H9 (cell line): ENCODE measurements around the gene KLHL34. TPM values are rescaled to one million over a fixed set of nuclear protein-coding genes. Genes with fewer than 3 reads are reported as not detected.

ENCODE experiments used
- DNase-seq: peaks from one replicate; pipeline ENCODE4 v3.0.0-alpha.2; 2017
- H2AFZ ChIP-seq: one replicate; pipeline ENCODE4 v1.6.1; 2013; ENCODE audit warnings: mild to moderate bottlenecking, low read length, control low read depth, moderate library complexity
- H2AK5ac ChIP-seq: 2 replicates; pipeline ENCODE4 v1.6.1; 2013; ENCODE audit warnings: low read length, control low read depth, mixed read lengths; ENCODE audit not compliant: insufficient read length
- H2BK120ac ChIP-seq: one replicate; pipeline ENCODE4 v1.6.1; 2013; ENCODE audit warnings: low read depth, mild to moderate bottlenecking, low read length, control low read depth, inconsistent platforms; ENCODE audit not compliant: poor library complexity, severe bottlenecking
- H2BK12ac ChIP-seq: 2 replicates; pipeline ENCODE4 v1.6.1; 2013; ENCODE audit warnings: low read length, control low read depth, mixed read lengths, low read depth; ENCODE audit not compliant: insufficient read length
- H2BK15ac ChIP-seq: 2 replicates; pipeline ENCODE4 v1.6.1; 2013; ENCODE audit warnings: low read depth, low read length, control low read depth
- H2BK20ac ChIP-seq: one replicate; pipeline ENCODE4 v1.6.1; 2013; ENCODE audit warnings: low read depth, mild to moderate bottlenecking, low read length, control low read depth, inconsistent platforms; ENCODE audit not compliant: poor library complexity, severe bottlenecking
- H2BK5ac ChIP-seq: 2 replicates; pipeline ENCODE4 v1.6.1; 2013; ENCODE audit warnings: low read length, control low read depth, mixed read lengths; ENCODE audit not compliant: insufficient read length
- H3K14ac ChIP-seq: 2 replicates; pipeline ENCODE4 v1.6.1; 2013; ENCODE audit warnings: low read length, control low read depth; ENCODE audit not compliant: insufficient read depth
- H3K18ac ChIP-seq: 2 replicates; pipeline ENCODE4 v1.6.1; 2013; ENCODE audit warnings: low read depth, mild to moderate bottlenecking, mixed read lengths, low read length, control low read depth; ENCODE audit not compliant: insufficient read length
- H3K23ac ChIP-seq: 2 replicates; pipeline ENCODE4 v1.6.1; 2013; ENCODE audit warnings: low read length, control low read depth, mixed read lengths, low read depth; ENCODE audit not compliant: insufficient read length
- H3K23me2 ChIP-seq: 2 replicates; pipeline ENCODE4 v1.6.1; 2013; ENCODE audit warnings: low read depth, mild to moderate bottlenecking, mixed read lengths, low read length, control low read depth; ENCODE audit not compliant: insufficient read length, poor library complexity, severe bottlenecking
- H3K27ac ChIP-seq: 2 replicates; pipeline ENCODE4 v1.5.1; 2013; ENCODE audit warnings: low read length, control low read depth, mixed read lengths, low read depth; ENCODE audit not compliant: insufficient read length
- H3K27me3 ChIP-seq: 2 replicates; pipeline ENCODE4 v1.6.1; 2013; ENCODE audit warnings: low read length, control low read depth, inconsistent platforms; ENCODE audit not compliant: insufficient read depth
- H3K4ac ChIP-seq: 2 replicates; pipeline ENCODE4 v1.6.1; 2013; ENCODE audit warnings: low read depth, mild to moderate bottlenecking, control low read depth, inconsistent platforms, low read length, moderate library complexity
- H3K4me1 ChIP-seq: 2 replicates; pipeline ENCODE4 v1.6.1; 2013; ENCODE audit warnings: low read length, control low read depth, inconsistent platforms; ENCODE audit not compliant: insufficient read depth
- H3K4me2 ChIP-seq: 2 replicates; pipeline ENCODE4 v1.6.1; 2013; ENCODE audit warnings: low read length, control low read depth, mixed read lengths; ENCODE audit not compliant: insufficient read length, insufficient read depth
- H3K56ac ChIP-seq: 2 replicates; pipeline ENCODE4 v1.6.1; 2013; ENCODE audit warnings: low read depth, mild to moderate bottlenecking, mixed read lengths, low read length, control low read depth; ENCODE audit not compliant: insufficient read length
- H3K79me1 ChIP-seq: 2 replicates; pipeline ENCODE4 v1.6.1; 2013; ENCODE audit warnings: low read depth, mild to moderate bottlenecking, moderate library complexity, low read length, control low read depth, inconsistent platforms; ENCODE audit not compliant: insufficient read depth, poor library complexity, severe bottlenecking
- H3K79me2 ChIP-seq: 2 replicates; pipeline ENCODE4 v1.6.1; 2013; ENCODE audit warnings: low read length, control low read depth, inconsistent platforms; ENCODE audit not compliant: insufficient read depth
- H3K9ac ChIP-seq: 2 replicates; pipeline ENCODE4 v1.6.1; 2013; ENCODE audit warnings: low read length, control low read depth, mixed read lengths; ENCODE audit not compliant: insufficient read length; ENCODE audit errors: extremely low read depth
- H3K9me3 ChIP-seq: one replicate; pipeline ENCODE4 v1.6.1; 2013; ENCODE audit warnings: low read depth, low read length, inconsistent platforms; ENCODE audit not compliant: control insufficient read depth
- H3T11ph ChIP-seq: one replicate; pipeline ENCODE4 v1.6.1; 2013; ENCODE audit warnings: mild to moderate bottlenecking, low read length, control low read depth, inconsistent platforms
- H4K20me1 ChIP-seq: one replicate; pipeline ENCODE4 v1.6.1; 2013; ENCODE audit not compliant: control insufficient read depth, insufficient read length, insufficient read depth
- H4K5ac ChIP-seq: 2 replicates; pipeline ENCODE4 v1.6.1; 2013; ENCODE audit warnings: low read depth, mild to moderate bottlenecking, mixed read lengths, low read length, control low read depth; ENCODE audit not compliant: insufficient read length
- H4K8ac ChIP-seq: replicated peaks from 2 replicates; pipeline ENCODE4 v1.6.1; 2013; ENCODE audit warnings: low read length, control low read depth, mixed read lengths, low read depth; ENCODE audit not compliant: insufficient read length
- H4K91ac ChIP-seq: 2 replicates; pipeline ENCODE4 v1.6.1; 2013; ENCODE audit warnings: low read depth, mild to moderate bottlenecking, moderate library complexity, mixed read lengths, low read length, control low read depth; ENCODE audit not compliant: insufficient read length
- H3K27ac Mint-ChIP-seq, 3 experiments: 2 replicates in 2 of 3; 3 replicates in 1 of 3; pipeline ENCODE4 v1.8.0; 2020 to 2021; ENCODE audit warnings: mixed read lengths in 3 of 3, mild to moderate bottlenecking in 1 of 3, moderate library complexity in 1 of 3
- H3K27me3 Mint-ChIP-seq: 2 replicates; pipeline ENCODE4 v1.8.0; 2021; ENCODE audit warnings: low read depth, mild to moderate bottlenecking, moderate library complexity, mixed read lengths
- H3K36me3 Mint-ChIP-seq, 3 experiments: 2 replicates in 2 of 3; 3 replicates in 1 of 3; pipeline ENCODE4 v1.8.0; 2020 to 2021; ENCODE audit warnings: low read depth in 3 of 3, mixed read lengths in 3 of 3; ENCODE audit not compliant: insufficient read depth in 1 of 3
- H3K4me1 Mint-ChIP-seq, 2 experiments: 2 replicates each; pipeline ENCODE4 v1.8.0; 2020; ENCODE audit warnings: mixed read lengths in 2 of 2
- H3K4me3 Mint-ChIP-seq, 2 experiments: 2 replicates in 1 of 2; 3 replicates in 1 of 2; pipeline ENCODE4 v1.8.0; 2020 to 2021; ENCODE audit warnings: mild to moderate bottlenecking in 2 of 2, mixed read lengths in 2 of 2, moderate library complexity in 1 of 2
- H3K9me3 Mint-ChIP-seq, 2 experiments: 2 replicates in 1 of 2; 3 replicates in 1 of 2; pipeline ENCODE4 v1.8.0; 2020; ENCODE audit warnings: mild to moderate bottlenecking in 2 of 2, mixed read lengths in 2 of 2, moderate library complexity in 1 of 2
- CTCF ChIP-seq: fragments of 200-600 bp; sonication (generic); conservative IDR thresholded peaks from 3 replicates; pipeline ENCODE4 v1.8.0; 2021; ENCODE audit warnings: antibody characterized with exemption, mild to moderate bottlenecking
- WGBS: extraction: QIAGEN DNeasy Blood & Tissue Kit; methylation state at CpG from one replicate; pipeline ENCODE4 v1.1.7; 2013; ENCODE audit warnings: missing lambda C conversion rate, low lambda C conversion rate, mixed read lengths; ENCODE audit not compliant: insufficient read length; ENCODE audit errors: extremely low coverage; 5-methylcytosine and 5-hydroxymethylcytosine counted together
- total RNA-seq: library from RNA; stranded (reverse); gene quantifications from 2 replicates; pipeline ENCODE4 v1.2.1, GENCODE V29; 2021

Gene KLHL34
- total RNA-seq, 1 experiment from 2014 or later: not detected

- H2BK12ac ChIP-seq: no peak overlapping the region
- Mint-ChIP-seq H3K9me3 (peaks cover 3 to 32% of the 10 kb centered on the region in 2 experiments; a peak in 4 of 5 replicates), H3K4me3 (no peak overlapping the region), H3K36me3 (peaks cover 0 to 3% (median 2%) of the 10 kb centered on the region in 3 experiments; a peak in 3 of 7 replicates), H3K27ac (no peak overlapping the region), H3K4me1 (peaks cover 0 to 3% of the 10 kb centered on the region in 2 experiments; a peak in 1 of 4 replicates), H3K27me3 (no peaks in the 10 kb centered on the region; the same call in 1 of the 2 replicates)
- H3K4me1 ChIP-seq: no peaks in the 10 kb centered on the region
- no peak overlapping the region for H3K4me2 ChIP-seq
- H3T11ph ChIP-seq: no peak overlapping the region
- H3K27me3 ChIP-seq: no peaks in the 10 kb centered on the region
- no peaks in the 10 kb centered on the region for H3K79me1 ChIP-seq
- no peak overlapping the region for H3K4ac ChIP-seq
- no peak overlapping the region for H2BK20ac ChIP-seq
- no peak overlapping the region for H3K23ac ChIP-seq
- TF ChIP-seq CTCF: no peak
- H3K56ac ChIP-seq: no peak overlapping the region
- no peak overlapping the region for H4K91ac ChIP-seq
- H3K9ac ChIP-seq: no peak overlapping the region
- no peaks in the 10 kb centered on the region for H3K23me2 ChIP-seq
- no peak overlapping the region for H2BK15ac ChIP-seq
- peaks cover 17% of the 10 kb centered on the region for H3K9me3 ChIP-seq
- no peaks in the 10 kb centered on the region for H3K79me2 ChIP-seq
- H2BK5ac ChIP-seq: no peak overlapping the region
- H2BK120ac ChIP-seq: no peak overlapping the region
- no peak overlapping the region for H4K8ac ChIP-seq
- H3K27ac ChIP-seq: no peak overlapping the region
- H4K20me1 ChIP-seq: no peaks in the 10 kb centered on the region
- H2AFZ ChIP-seq: no peak overlapping the region
- no peak overlapping the region for H3K18ac ChIP-seq
- no peak overlapping the region for H3K14ac ChIP-seq
- H4K5ac ChIP-seq: no peak overlapping the region
- no CpG with 5 or more reads among the region's 2 CpGs for WGBS
- no peak for DNase-seq
- H2AK5ac ChIP-seq: no peak overlapping the region
Measured at GRCh38 chrX:21660156-21660555, 2.0 kb upstream of the KLHL34 start.
